Measurements from ENCODE around the gene FGD5.

Gene FGD5

GRCh38 chr3:14775563-14775962 is 43.2 kb upstream of the FGD5 start:
- no peak overlapping the region for H3K9ac ChIP-seq (ENCODE audit: low read length)
- H3K9me3 ChIP-seq (ENCODE audit: control insufficient read depth, insufficient read depth, low read depth, low read length), result peaks cover 2% of the 10 kb centered on the region; the same call in 1 of the 2 replicates
- no peak overlapping the region for H3K4me3 ChIP-seq (ENCODE audit: low read depth, low read length)

GRCh38 chr3:14779069-14779685 is 39.6 kb upstream of the FGD5 start:
- Histone ChIP-seq H3K4me1 (ENCODE audit: control insufficient read depth, insufficient read depth, low read length) (peaks cover 10% of the 10 kb centered on the region), H3K36me3 (ENCODE audit: control insufficient read depth, insufficient read depth, low read length) (no peaks in the 10 kb centered on the region), H3K27ac (ENCODE audit: low read depth, low read length) (no peak overlapping the region), H3K9ac (ENCODE audit: low read length) (no peak overlapping the region), H3K4me3 (ENCODE audit: low read depth, low read length) (no peak overlapping the region), H3K27me3 (ENCODE audit: control insufficient read depth, insufficient read depth, low read length) (no peaks in the 10 kb centered on the region), H3K9me3 (ENCODE audit: control insufficient read depth, insufficient read depth, low read depth, low read length) (peaks cover 2% of the 10 kb centered on the region; the same call in 1 of the 2 replicates)

More at GRCh38 chr3:14775563-14775962, 43.2 kb upstream of the FGD5 start:
- Histone ChIP-seq H3K36me3 (ENCODE audit: control insufficient read depth, insufficient read depth, low read length) (no peaks in the 10 kb centered on the region), H3K27ac (ENCODE audit: low read depth, low read length) (no peak overlapping the region), H3K27me3 (ENCODE audit: control insufficient read depth, insufficient read depth, low read length) (no peaks in the 10 kb centered on the region), H3K4me1 (ENCODE audit: control insufficient read depth, insufficient read depth, low read length) (peaks cover 25% of the 10 kb centered on the region)

GRCh38 chr3:14780927-14781507 is 37.7 kb upstream of the FGD5 start:
- Histone ChIP-seq H3K27ac (ENCODE audit: low read depth, low read length) (no peak overlapping the region), H3K9ac (ENCODE audit: low read length) (no peak overlapping the region), H3K4me1 (ENCODE audit: control insufficient read depth, insufficient read depth, low read length) (peaks cover 3% of the 10 kb centered on the region), H3K36me3 (ENCODE audit: control insufficient read depth, insufficient read depth, low read length) (no peaks in the 10 kb centered on the region), H3K4me3 (ENCODE audit: low read depth, low read length) (no peak overlapping the region), H3K27me3 (ENCODE audit: control insufficient read depth, insufficient read depth, low read length) (no peaks in the 10 kb centered on the region), H3K9me3 (ENCODE audit: control insufficient read depth, insufficient read depth, low read depth, low read length) (peaks cover 2% of the 10 kb centered on the region; the same call in 1 of the 2 replicates)

GRCh38 chr3:14783480-14784086 is 35.2 kb upstream of the FGD5 start:
- no peak overlapping the region for H3K27ac ChIP-seq (ENCODE audit: low read depth, low read length)
- peaks cover 2% of the 10 kb centered on the region; the same call in 1 of the 2 replicates for H3K9me3 ChIP-seq (ENCODE audit: control insufficient read depth, insufficient read depth, low read depth, low read length)
- H3K36me3 ChIP-seq (ENCODE audit: control insufficient read depth, insufficient read depth, low read length), result no peaks in the 10 kb centered on the region
- H3K4me1 ChIP-seq (ENCODE audit: control insufficient read depth, insufficient read depth, low read length), result peaks cover 3% of the 10 kb centered on the region
- H3K27me3 ChIP-seq (ENCODE audit: control insufficient read depth, insufficient read depth, low read length), result no peaks in the 10 kb centered on the region
- no peak overlapping the region for H3K9ac ChIP-seq (ENCODE audit: low read length)
- no peak overlapping the region for H3K4me3 ChIP-seq (ENCODE audit: low read depth, low read length)

- no peak overlapping the region for H3K4me3 ChIP-seq (ENCODE audit: low read depth, low read length)
- H3K9ac ChIP-seq (ENCODE audit: low read length), result no peak overlapping the region
- peaks cover 3% of the 10 kb centered on the region for H3K4me1 ChIP-seq (ENCODE audit: control insufficient read depth, insufficient read depth, low read length)
- no peak overlapping the region for H3K27ac ChIP-seq (ENCODE audit: low read depth, low read length)
- H3K9me3 ChIP-seq (ENCODE audit: control insufficient read depth, insufficient read depth, low read depth, low read length), result peaks cover 1% of the 10 kb centered on the region; the same call in 1 of the 2 replicates
- H3K36me3 ChIP-seq (ENCODE audit: control insufficient read depth, insufficient read depth, low read length), result no peaks in the 10 kb centered on the region
- H3K27me3 ChIP-seq (ENCODE audit: control insufficient read depth, insufficient read depth, low read length), result no peaks in the 10 kb centered on the region
Observed at GRCh38 chr3:14784087-14784681, 34.6 kb upstream of the FGD5 start.

GRCh38 chr3:14785207-14786155 is 33.3 kb upstream of the FGD5 start:
- Histone ChIP-seq H3K27ac (ENCODE audit: low read depth, low read length) (no peak overlapping the region), H3K9me3 (ENCODE audit: control insufficient read depth, insufficient read depth, low read depth, low read length) (no peaks in the 10 kb centered on the region), H3K27me3 (ENCODE audit: control insufficient read depth, insufficient read depth, low read length) (no peaks in the 10 kb centered on the region), H3K9ac (ENCODE audit: low read length) (no peak overlapping the region), H3K4me3 (ENCODE audit: low read depth, low read length) (no peak overlapping the region), H3K36me3 (ENCODE audit: control insufficient read depth, insufficient read depth, low read length) (no peaks in the 10 kb centered on the region), H3K4me1 (ENCODE audit: control insufficient read depth, insufficient read depth, low read length) (peaks cover 3% of the 10 kb centered on the region)

- Histone ChIP-seq H3K4me3 (ENCODE audit: low read depth, low read length) (no peak overlapping the region), H3K27me3 (ENCODE audit: control insufficient read depth, insufficient read depth, low read length) (no peaks in the 10 kb centered on the region), H3K27ac (ENCODE audit: low read depth, low read length) (no peak overlapping the region), H3K9me3 (ENCODE audit: control insufficient read depth, insufficient read depth, low read depth, low read length) (no peaks in the 10 kb centered on the region), H3K4me1 (ENCODE audit: control insufficient read depth, insufficient read depth, low read length) (peaks cover 3% of the 10 kb centered on the region), H3K9ac (ENCODE audit: low read length) (no peak overlapping the region), H3K36me3 (ENCODE audit: control insufficient read depth, insufficient read depth, low read length) (no peaks in the 10 kb centered on the region)
Observed at GRCh38 chr3:14786369-14786768, 32.4 kb upstream of the FGD5 start.

DNA sequence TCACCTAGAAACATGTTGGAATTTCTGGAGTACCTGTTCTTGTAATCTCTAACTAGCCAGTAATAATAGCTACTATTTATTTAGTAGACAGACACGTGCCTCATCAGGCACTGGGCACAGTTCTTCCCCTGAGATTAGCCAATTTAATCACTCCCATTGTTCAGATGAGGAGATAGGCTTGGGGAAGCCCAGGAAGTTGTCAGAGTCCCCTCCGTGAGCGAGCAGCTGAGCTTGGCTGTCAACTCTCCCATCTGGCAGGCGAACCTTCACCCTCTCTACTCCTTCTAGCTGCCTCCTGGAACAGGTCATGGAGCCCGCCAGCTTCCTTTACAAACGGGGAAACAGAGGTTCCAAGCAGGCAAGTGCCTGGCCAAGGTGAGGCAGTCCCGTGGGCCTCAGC is 31.1 kb upstream of the FGD5 start:
- H3K27me3 ChIP-seq (ENCODE audit: control insufficient read depth, insufficient read depth, low read length), result no peaks in the 10 kb centered on the region
- H3K27ac ChIP-seq (ENCODE audit: low read depth, low read length), result no peak overlapping the region
- no peak overlapping the region for H3K9ac ChIP-seq (ENCODE audit: low read length)
- H3K4me3 ChIP-seq (ENCODE audit: low read depth, low read length), result no peak overlapping the region
- no peaks in the 10 kb centered on the region for H3K9me3 ChIP-seq (ENCODE audit: control insufficient read depth, insufficient read depth, low read depth, low read length)
- peaks cover 3% of the 10 kb centered on the region for H3K4me1 ChIP-seq (ENCODE audit: control insufficient read depth, insufficient read depth, low read length)
- H3K36me3 ChIP-seq (ENCODE audit: control insufficient read depth, insufficient read depth, low read length), result no peaks in the 10 kb centered on the region

DNA sequence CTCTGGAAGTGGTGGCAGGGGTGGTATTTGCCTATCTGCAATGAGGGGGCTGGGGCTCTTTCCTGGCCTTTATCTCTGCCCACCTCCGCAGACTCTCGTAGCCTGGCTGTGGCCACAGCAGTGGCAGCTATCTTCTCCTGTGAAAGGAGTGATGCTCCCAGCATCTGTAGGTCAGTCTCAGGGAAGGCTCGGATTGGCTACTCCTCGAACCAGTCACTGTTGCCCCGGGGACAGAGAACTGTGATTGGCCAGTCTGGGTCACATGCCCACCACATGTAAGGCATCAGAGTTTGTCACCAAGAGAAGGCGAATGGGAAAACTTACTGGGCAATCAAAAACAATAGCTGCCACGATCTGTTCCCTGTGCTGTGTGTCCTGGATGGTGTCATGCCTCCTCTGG is 30.1 kb upstream of the FGD5 start:
- Histone ChIP-seq H3K4me1 (ENCODE audit: control insufficient read depth, insufficient read depth, low read length) (peaks cover 3% of the 10 kb centered on the region), H3K27ac (ENCODE audit: low read depth, low read length) (no peak overlapping the region), H3K9ac (ENCODE audit: low read length) (no peak overlapping the region), H3K9me3 (ENCODE audit: control insufficient read depth, insufficient read depth, low read depth, low read length) (no peaks in the 10 kb centered on the region), H3K4me3 (ENCODE audit: low read depth, low read length) (no peak overlapping the region), H3K27me3 (ENCODE audit: control insufficient read depth, insufficient read depth, low read length) (no peaks in the 10 kb centered on the region), H3K36me3 (ENCODE audit: control insufficient read depth, insufficient read depth, low read length) (no peaks in the 10 kb centered on the region)

GRCh38 chr3:14789221-14789620 is 29.5 kb upstream of the FGD5 start:
- no peak overlapping the region for H3K9ac ChIP-seq (ENCODE audit: low read length)
- H3K36me3 ChIP-seq (ENCODE audit: control insufficient read depth, insufficient read depth, low read length), result no peaks in the 10 kb centered on the region
- no peaks in the 10 kb centered on the region for H3K27me3 ChIP-seq (ENCODE audit: control insufficient read depth, insufficient read depth, low read length)
- H3K4me3 ChIP-seq (ENCODE audit: low read depth, low read length), result no peak overlapping the region
- H3K27ac ChIP-seq (ENCODE audit: low read depth, low read length), result no peak overlapping the region
- peaks cover under 1% of the 10 kb centered on the region for H3K4me1 ChIP-seq (ENCODE audit: control insufficient read depth, insufficient read depth, low read length)
- H3K9me3 ChIP-seq (ENCODE audit: control insufficient read depth, insufficient read depth, low read depth, low read length), result no peaks in the 10 kb centered on the region

All from HUES6 (cell line).